22Rv1 (cell line): ENCODE results near the gene DFFB.
"Not testable (repeated sequence)": the region's sequence is repeated elsewhere in the genome, so short reads cannot be mapped to it uniquely, and the experiment has no call there.

Experiments used
- H3K27ac ChIP-seq: fragments of 450-650 bp; 2 replicates; pipeline ENCODE4 v1.5.1; 2017
- CTCF ChIP-seq: fragments of 450-650 bp; IDR thresholded peaks from 2 replicates; pipeline ENCODE4 v1.5.1; 2017; ENCODE audit warnings: mild to moderate bottlenecking
- ZFX ChIP-seq: fragments of 450-650 bp; IDR thresholded peaks from 2 replicates; pipeline ENCODE4 v1.6.1; 2017; ENCODE audit warnings: antibody characterized with exemption, borderline replicate concordance

DFFB gene

GRCh38 chr1:3856923-3857790 is at the start of gene DFFB, which contains the start of gene CEP104:
Gene DFFB, plus strand, starts transcription at chr1:3857476. Its CDS starts 128 bp downstream, at chr1:3857604.
Gene CEP104, minus strand, starts transcription at chr1:3857211. Its CDS starts 4,804 bp downstream, at chr1:3852407.
- H3K27ac ChIP-seq: peak within 1 kb of the TSS; percentile 86
- TF ChIP-seq ZFX (no peak), CTCF (peak; percentile 68)

- no peak for TF ChIP-seq ZFX
Measured at GRCh38 chr1:3807769-3808168, 49.5 kb upstream of the DFFB start.

GRCh38 chr1:3809680-3810079 is 47.6 kb upstream of the DFFB start:
- no peak for TF ChIP-seq ZFX
- no peak for TF ChIP-seq CTCF
- H3K27ac ChIP-seq: no peak overlapping the region

More at GRCh38 chr1:3807769-3808168, 49.5 kb upstream of the DFFB start:
- H3K27ac ChIP-seq: no peak overlapping the region

- not testable (repeated sequence) for H3K27ac ChIP-seq
Measured at GRCh38 chr1:3810149-3810761, 47.0 kb upstream of the DFFB start.

- H3K27ac ChIP-seq: no peak overlapping the region
- no peak for TF ChIP-seq CTCF
- TF ChIP-seq ZFX: no peak
Measured at GRCh38 chr1:3811595-3811911, 45.7 kb upstream of the DFFB start.

GRCh38 chr1:3814065-3814464 is 43.2 kb upstream of the DFFB start:
- no peak overlapping the region for H3K27ac ChIP-seq
- TF ChIP-seq CTCF (no peak), ZFX (no peak)

- H3K27ac ChIP-seq: no peak overlapping the region
- TF ChIP-seq ZFX (no peak), CTCF (no peak)
Measured at GRCh38 chr1:3814771-3815561, 42.3 kb upstream of the DFFB start.
